ENCODE data around the gene PSMA7.

The PSMA7 gene

GRCh38 chr20:62134735-62135231 is 8.4 kb downstream of the PSMA7 start:
- DNase-seq: no peak

- DNase-seq: no peak
Measured at GRCh38 chr20:62133864-62134263, 9.3 kb downstream of the PSMA7 start.

- DNase-seq: no peak
Measured at GRCh38 chr20:62133051-62133845, 9.9 kb downstream of the PSMA7 start.

GRCh38 chr20:62132421-62132820 is 10.8 kb downstream of the PSMA7 start:
- no peak for DNase-seq

- DNase-seq: no peak
Measured at GRCh38 chr20:62131560-62132320, 11.5 kb downstream of the PSMA7 start.

- DNase-seq: no peak
Measured at GRCh38 chr20:62129731-62130531, 13.3 kb downstream of the PSMA7 start.

GRCh38 chr20:62128502-62128901 is 14.7 kb downstream of the PSMA7 start:
- DNase-seq: no peak

GRCh38 chr20:62127799-62128198 is 15.4 kb downstream of the PSMA7 start:
- no peak for DNase-seq

GRCh38 chr20:62126141-62126540 is 17.1 kb downstream of the PSMA7 start:
- DNase-seq: no peak

- DNase-seq: no peak
Measured at GRCh38 chr20:62123450-62124118, 19.6 kb downstream of the PSMA7 start.

GRCh38 chr20:62122654-62123449 is 20.3 kb downstream of the PSMA7 start:
- peak; percentile 25 for DNase-seq

GRCh38 chr20:62121776-62122653 is 21.2 kb downstream of the PSMA7 start, which contains the start of gene LSM14B:
TSS of gene LSM14B (plus strand) at chr20:62122475. CDS start at chr20:62122667, 192 bp downstream.
- peak; percentile 96 for DNase-seq

- DNase-seq: peak; percentile 57
Measured at GRCh38 chr20:62120990-62121775, 22.0 kb downstream of the PSMA7 start.

GRCh38 chr20:62120365-62120762 is 22.8 kb downstream of the PSMA7 start:
- DNase-seq: no peak

- no peak for DNase-seq
Measured at GRCh38 chr20:62119591-62120364, 23.4 kb downstream of the PSMA7 start.

- DNase-seq: no peak
Measured at GRCh38 chr20:62119115-62119514, 24.1 kb downstream of the PSMA7 start.

GRCh38 chr20:62118113-62119043 is 24.8 kb downstream of the PSMA7 start:
- no peak for DNase-seq

- DNase-seq: peak; percentile 51
Measured at GRCh38 chr20:62117658-62118057, 25.5 kb downstream of the PSMA7 start.

Measured in stimulated activated naive CD4-positive, alpha-beta T cell treated with Interleukin-2 at 50 U/mL for 16 hours (primary cell).